Astrocyte of the spinal cord (primary cell): Measurements from ENCODE around the gene DSCAML1.

ENCODE experiments used
- DNase-seq: peaks from one replicate; pipeline ENCODE4 v3.0.0; 2011; ENCODE audit warnings: low read depth, low spot score
- H3K4me3 ChIP-seq: 2 replicates; pipeline ENCODE4 v1.5.1; 2011; ENCODE audit warnings: low read depth, mild to moderate bottlenecking, low read length, moderate library complexity
- in situ Hi-C: cut with HindIII; loops from 2 replicates; pipeline ENCODE4 v1.10.0; 2017; ENCODE audit warnings: low sequenced_read_pairs
- TF ChIP-seq, protein P1 (sequence below): IDR thresholded peaks from 2 replicates; pipeline ENCODE4 v1.5.1; 2012; ENCODE audit warnings: low read depth, mild to moderate bottlenecking, low read length, inconsistent platforms

Gene DSCAML1

DNA sequence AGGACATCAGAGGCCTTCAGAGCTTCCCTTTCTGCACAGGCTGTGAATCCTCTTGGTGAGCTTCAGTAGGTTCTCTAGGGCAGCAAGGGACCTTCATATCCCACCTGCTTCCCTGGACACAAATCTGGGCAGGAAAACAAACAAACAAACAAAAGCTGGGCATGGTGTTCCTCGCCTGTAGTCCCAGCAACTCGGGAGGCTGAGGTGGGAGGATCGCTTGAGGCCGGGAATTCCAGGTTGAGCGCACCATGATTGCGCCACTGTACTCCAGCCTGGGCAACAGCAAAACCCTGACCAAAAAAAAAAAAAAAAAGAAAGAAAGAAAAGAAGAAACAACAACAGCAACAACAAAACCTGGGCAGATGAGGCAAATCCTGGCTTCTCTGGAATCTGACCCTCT is 376.4 kb downstream of the DSCAML1 start:
- no peak overlapping the region for H3K4me3 ChIP-seq
- TF ChIP-seq, protein P1, sequence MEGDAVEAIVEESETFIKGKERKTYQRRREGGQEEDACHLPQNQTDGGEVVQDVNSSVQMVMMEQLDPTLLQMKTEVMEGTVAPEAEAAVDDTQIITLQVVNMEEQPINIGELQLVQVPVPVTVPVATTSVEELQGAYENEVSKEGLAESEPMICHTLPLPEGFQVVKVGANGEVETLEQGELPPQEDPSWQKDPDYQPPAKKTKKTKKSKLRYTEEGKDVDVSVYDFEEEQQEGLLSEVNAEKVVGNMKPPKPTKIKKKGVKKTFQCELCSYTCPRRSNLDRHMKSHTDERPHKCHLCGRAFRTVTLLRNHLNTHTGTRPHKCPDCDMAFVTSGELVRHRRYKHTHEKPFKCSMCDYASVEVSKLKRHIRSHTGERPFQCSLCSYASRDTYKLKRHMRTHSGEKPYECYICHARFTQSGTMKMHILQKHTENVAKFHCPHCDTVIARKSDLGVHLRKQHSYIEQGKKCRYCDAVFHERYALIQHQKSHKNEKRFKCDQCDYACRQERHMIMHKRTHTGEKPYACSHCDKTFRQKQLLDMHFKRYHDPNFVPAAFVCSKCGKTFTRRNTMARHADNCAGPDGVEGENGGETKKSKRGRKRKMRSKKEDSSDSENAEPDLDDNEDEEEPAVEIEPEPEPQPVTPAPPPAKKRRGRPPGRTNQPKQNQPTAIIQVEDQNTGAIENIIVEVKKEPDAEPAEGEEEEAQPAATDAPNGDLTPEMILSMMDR: no peak
- in situ Hi-C loops: no loop called here
- DNase-seq: no peak

DNA sequence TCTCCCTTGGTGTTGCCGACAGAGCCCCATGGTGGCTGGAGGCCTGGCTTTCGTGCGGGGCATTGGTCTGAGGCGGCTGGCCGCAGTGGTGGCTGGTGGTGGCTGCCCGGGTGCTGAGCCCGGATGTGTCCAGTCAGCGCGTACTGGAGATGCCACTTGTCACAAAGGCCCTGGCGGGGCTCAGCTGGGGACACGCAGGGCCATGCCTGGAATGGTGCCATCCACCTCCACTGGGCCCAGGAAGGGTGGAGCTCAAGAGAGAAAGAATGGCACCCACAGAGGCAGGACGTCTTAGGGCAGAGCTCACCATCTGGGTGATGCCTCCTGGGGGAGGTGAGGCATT is 376.9 kb downstream of the DSCAML1 start:
- no peak overlapping the region for H3K4me3 ChIP-seq
- TF ChIP-seq, protein P1: no peak
- in situ Hi-C loops: no loop called here
- no peak for DNase-seq

DNA sequence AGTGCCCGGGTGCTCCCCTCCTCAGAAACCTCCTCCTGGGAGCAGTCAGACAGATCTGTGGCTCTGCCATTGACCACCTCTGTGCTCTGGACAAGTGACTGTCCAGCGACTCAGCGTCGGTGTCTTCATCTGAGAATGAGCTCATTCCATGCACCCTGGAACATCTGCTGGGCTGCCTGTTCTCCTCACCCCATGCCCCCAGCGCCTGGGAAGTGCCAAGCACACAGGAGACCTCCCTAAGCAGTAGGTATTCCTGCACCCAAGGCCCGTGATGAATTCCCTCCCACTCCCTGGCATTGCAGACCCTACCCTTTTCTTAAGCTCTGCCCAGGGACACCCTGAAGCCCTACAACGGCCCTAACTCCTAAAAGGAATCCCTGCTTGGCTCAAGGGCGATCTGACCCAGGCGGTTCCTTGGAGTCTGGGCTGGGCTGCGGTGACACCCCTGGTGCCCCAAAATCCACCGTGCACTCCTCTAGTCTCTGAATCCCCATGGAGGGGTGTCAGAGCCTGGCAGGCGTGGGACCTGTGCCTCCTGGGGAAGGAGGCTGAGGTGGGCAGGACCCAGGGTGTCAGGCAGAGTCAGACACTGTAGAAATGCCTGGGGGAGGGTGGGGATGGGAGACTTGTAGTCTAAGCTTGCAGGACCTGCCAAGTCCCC is 377.4 kb downstream of the DSCAML1 start:
- no peak for DNase-seq
- in situ Hi-C loops: no loop called here
- no peak overlapping the region for H3K4me3 ChIP-seq
- TF ChIP-seq, protein P1: no peak

DNA sequence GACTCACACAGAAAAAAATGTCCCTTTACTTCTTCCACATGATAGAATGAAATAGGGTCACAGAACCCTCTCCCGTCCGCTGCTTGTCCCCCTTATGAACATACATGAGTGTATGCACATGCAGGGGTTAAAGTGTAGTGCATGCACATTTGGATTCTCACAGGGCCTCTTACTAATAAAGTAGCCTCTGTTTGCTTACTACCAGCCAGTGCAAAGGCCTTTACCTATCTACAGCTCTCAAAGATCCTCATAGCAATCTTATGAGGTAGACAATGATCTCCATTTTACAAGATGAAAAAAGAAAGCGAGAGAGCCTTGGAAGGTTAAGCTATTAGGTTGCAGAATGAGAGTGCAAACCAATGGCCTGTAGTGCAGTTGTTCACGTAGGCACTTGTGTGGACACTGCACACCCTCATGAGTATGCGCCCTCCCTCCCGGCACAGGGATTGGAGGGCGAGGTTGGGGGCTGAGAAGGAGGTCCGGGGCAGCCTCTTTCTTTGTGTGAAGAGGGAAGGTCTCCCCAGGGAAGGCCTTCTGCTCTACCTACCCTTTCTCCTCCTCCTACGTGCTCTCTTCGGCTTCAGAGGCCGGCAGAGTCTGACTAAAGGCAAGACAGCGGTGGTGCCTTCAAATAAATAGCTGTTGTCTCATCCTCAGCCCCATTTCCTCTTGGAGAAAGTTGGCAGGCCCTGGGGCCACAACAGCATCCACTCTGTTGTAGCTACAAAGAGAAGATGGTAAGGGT is 378.1 kb downstream of the DSCAML1 start:
- in situ Hi-C loops: no loop called here
- H3K4me3 ChIP-seq: no peak overlapping the region
- no peak for DNase-seq
- TF ChIP-seq, protein P1: no peak

DNA sequence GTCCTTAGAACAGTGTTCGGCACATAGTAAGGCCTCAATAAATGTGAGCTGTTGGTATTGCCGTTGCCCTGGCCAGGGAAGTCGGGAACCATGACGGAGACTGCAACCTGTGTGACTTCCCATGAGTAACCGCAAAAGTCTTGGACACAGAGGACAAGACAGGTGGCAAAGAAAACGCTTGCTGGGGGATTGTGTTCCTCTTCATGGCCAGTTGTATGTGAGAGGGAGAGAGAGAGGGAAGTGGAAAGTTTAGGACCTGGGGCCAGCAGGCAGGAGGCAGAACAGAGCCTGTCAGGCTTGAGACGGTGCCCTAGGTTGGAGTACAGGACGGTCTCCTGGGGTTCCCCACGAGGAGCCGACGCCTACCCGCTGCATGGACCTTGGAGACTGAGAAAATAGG is 379.2 kb downstream of the DSCAML1 start:
- no peak for DNase-seq

DNA sequence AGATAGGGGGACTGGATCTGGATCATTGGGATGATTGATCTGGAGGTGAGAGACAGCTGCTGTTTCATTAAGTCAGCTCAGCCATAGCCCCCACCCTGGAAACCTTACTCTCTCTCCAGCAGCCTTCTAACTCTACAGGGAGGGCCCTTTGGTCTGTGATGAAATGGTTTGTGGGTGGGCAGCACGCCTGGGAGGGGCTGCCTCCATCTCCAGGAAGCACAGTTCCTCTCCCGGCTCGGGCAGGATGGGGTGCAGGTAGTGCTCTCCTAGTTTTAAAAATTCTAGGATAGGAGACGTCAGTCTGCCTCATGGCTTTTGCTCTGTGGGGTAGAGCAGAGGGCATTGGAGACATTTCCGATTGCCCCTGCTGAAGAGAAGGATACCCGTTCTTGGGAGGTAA is 379.7 kb downstream of the DSCAML1 start:
- TF ChIP-seq, protein P1: no peak
- in situ Hi-C loops: no loop called here
- no peak overlapping the region for H3K4me3 ChIP-seq
- no peak for DNase-seq

More for the DNA sequence above, 379.2 kb downstream of the DSCAML1 start:
- no peak overlapping the region for H3K4me3 ChIP-seq
- TF ChIP-seq, protein P1: no peak
- in situ Hi-C loops: no loop called here
